K562 (cell line): ENCODE measurements around the gene ZNF124. TPM values are rescaled to one million over a fixed set of nuclear protein-coding genes. Genes with fewer than 3 reads are reported as not detected.
"Not testable (repeated sequence)": the region's sequence is repeated elsewhere in the genome, so short reads cannot be mapped to it uniquely, and the experiment has no call there.

Experiments
- ATAC-seq: fragments of 200-7000 bp; cut with Tn5 transposase; 3 replicates; pipeline ENCODE4 v1.9.1; 2020; ENCODE audit warnings: moderate library complexity
- BruUV-seq: library from RNA; stranded (reverse); fragments of 400-500 nt; replicated peaks from 2 replicates; lab custom pipeline; 2021; lab: Mats Ljungman, UMichigan
- CTCF ChIA-PET: fragments of 300-600 bp; formaldehyde crosslinking; extraction: SDS; loops from one replicate; lab custom pipeline; 2021; ENCODE audit warnings: low intra/inter-chr PET ratio; lab: Yijun Ruan, JAX
- POLR2A ChIA-PET: fragments of 300-600, 350-650 bp; sonication (Branson Sonifier 250); formaldehyde crosslinking; extraction: SDS; loops from one replicate; lab custom pipeline; 2021; ENCODE audit warnings: antibody characterized with exemption, inconsistent platforms; lab: Yijun Ruan, JAX
- DNase-seq, 4 experiments: peaks; one replicate each; pipeline versions ENCODE4 v3.0.0 to v3.0.0-alpha.2; 2011 to 2018; ENCODE audit warnings: low spot score in 3 of 4, mixed read lengths in 3 of 4; ENCODE audit errors: extremely low read depth in 1 of 4
- FAIRE-seq: peaks from 2 replicates; lab custom pipeline; 2011; peaks lifted over from hg19 to GRCh38; lab: Jason Lieb, UNC
- H2AFZ ChIP-seq: 2 replicates; pipeline ENCODE4 v1.6.0; 2011; ENCODE audit warnings: low read depth, low read length, control low read depth, inconsistent platforms
- H3K27ac ChIP-seq: fragments of 200-600 bp; 3 replicates; pipeline ENCODE4 v1.8.0; 2011; ENCODE audit warnings: low read depth, mild to moderate bottlenecking, control low read depth, inconsistent platforms, low read length, moderate library complexity, mixed read lengths; ENCODE audit errors: extremely low read depth
- H3K27me3 ChIP-seq, 2 experiments: fragments of 300-600 bp in 1 of 2; 2 replicates in 1 of 2; 3 replicates in 1 of 2; pipeline versions ENCODE4 v1.6.0 to v1.8.0; 2011; ENCODE audit warnings: inconsistent platforms in 2 of 2, low read length in 2 of 2, mild to moderate bottlenecking in 1 of 2, mixed read lengths in 1 of 2, moderate library complexity in 1 of 2; ENCODE audit not compliant: control insufficient read depth in 2 of 2, insufficient read depth in 2 of 2
- H3K36me3 ChIP-seq: fragments of 300-600 bp; 3 replicates; pipeline ENCODE4 v1.8.0; 2011; ENCODE audit warnings: mild to moderate bottlenecking, low read length, inconsistent platforms; ENCODE audit not compliant: control insufficient read depth, insufficient read depth
- H3K4me1 ChIP-seq, 2 experiments: fragments of 200-600 bp in 1 of 2; replicated peaks in 1 of 2; 2 replicates in 1 of 2; 3 replicates in 1 of 2; pipeline versions ENCODE4 v1.5.1 to v1.8.0; 2011; ENCODE audit warnings: inconsistent platforms in 2 of 2, low read length in 2 of 2, mild to moderate bottlenecking in 1 of 2, mixed read lengths in 1 of 2, moderate library complexity in 1 of 2; ENCODE audit not compliant: control insufficient read depth in 2 of 2, insufficient read depth in 2 of 2
- H3K4me2 ChIP-seq: 2 replicates; pipeline ENCODE4 v1.6.1; 2011; ENCODE audit warnings: low read length, control low read depth, inconsistent platforms, mixed read lengths; ENCODE audit not compliant: insufficient read depth
- H3K4me3 ChIP-seq: fragments of 200-600 bp; sonication (generic), shearing (Covaris generic); 2 replicates; pipeline ENCODE4 v1.5.1; 2016; ENCODE audit warnings: control low read depth, inconsistent platforms
- H3K79me2 ChIP-seq: fragments of 200-600 bp; 3 replicates; pipeline ENCODE4 v1.8.0; 2011; ENCODE audit warnings: low read length, inconsistent platforms; ENCODE audit not compliant: control insufficient read depth, insufficient read depth
- H3K9ac ChIP-seq, 2 experiments: 2 replicates each; pipeline versions ENCODE4 v1.6.0 to v1.6.1; 2011; ENCODE audit warnings: low read depth in 2 of 2, low read length in 2 of 2, control low read depth in 1 of 2, inconsistent platforms in 1 of 2, mild to moderate bottlenecking in 1 of 2, mixed read lengths in 1 of 2; ENCODE audit not compliant: insufficient read depth in 1 of 2
- H3K9me1 ChIP-seq: one replicate; pipeline ENCODE4 v1.6.0; 2011; ENCODE audit warnings: inconsistent platforms, mild to moderate bottlenecking, low read length, moderate library complexity; ENCODE audit not compliant: control insufficient read depth, insufficient read depth
- H3K9me3 ChIP-seq: replicated peaks from 2 replicates; pipeline ENCODE4 v1.5.1; 2011; ENCODE audit warnings: low read depth, low read length, inconsistent platforms; ENCODE audit not compliant: control insufficient read depth, insufficient read depth
- H4K20me1 ChIP-seq: replicated peaks from 2 replicates; pipeline ENCODE4 v1.6.1; 2011; ENCODE audit warnings: low read length, inconsistent platforms, mixed read lengths; ENCODE audit not compliant: control insufficient read depth, insufficient read depth
- ARID1B ChIP-seq: fragments of 450-650 bp; IDR thresholded peaks from 2 replicates; pipeline ENCODE4 v1.6.1; 2016; ENCODE audit warnings: antibody characterized with exemption, mild to moderate bottlenecking, inconsistent platforms
- ARNT ChIP-seq, 2 experiments: fragments of 450-650 bp; IDR thresholded peaks; 2 replicates each; pipeline ENCODE4 v1.6.1; 2016; ENCODE audit warnings: mild to moderate bottlenecking in 1 of 2
- CXXC5 ChIP-seq: fragments of 250-450 bp; sonication (Bioruptor Pico); IDR thresholded peaks from 2 replicates; pipeline ENCODE4 v1.8.0; 2022; ENCODE audit warnings: inconsistent platforms, mild to moderate bottlenecking, moderate library complexity
- DPF2 ChIP-seq: fragments of 450-650 bp; IDR thresholded peaks from 2 replicates; pipeline ENCODE4 v1.6.1; 2016
- NR2C1 ChIP-seq, 2 experiments: fragments of 450-650 bp; IDR thresholded peaks; 2 replicates each; pipeline ENCODE4 v1.6.1; 2017; ENCODE audit warnings: mild to moderate bottlenecking in 2 of 2, antibody characterized with exemption in 1 of 2, inconsistent platforms in 1 of 2, missing compliant biosample characterization in 1 of 2, missing genetic modification characterization in 1 of 2
- NR2F6 ChIP-seq: fragments of 450-650 bp; formaldehyde crosslinking; IDR thresholded peaks from 2 replicates; pipeline ENCODE4 v1.4.0; 2020; ENCODE audit warnings: mild to moderate bottlenecking
- NR4A1 ChIP-seq, 2 experiments: fragments of 250-450 bp in 1 of 2; fragments of 450-650 bp in 1 of 2; sonication (Bioruptor Pico) in 1 of 2; IDR thresholded peaks; 2 replicates each; pipeline versions ENCODE4 v1.4.0 to v1.6.1; 2016 to 2020; ENCODE audit warnings: mild to moderate bottlenecking in 2 of 2, missing compliant biosample characterization in 1 of 2, missing genetic modification characterization in 1 of 2, moderate library complexity in 1 of 2
- PYGO2 ChIP-seq: fragments of 450-650 bp; IDR thresholded peaks from 2 replicates; pipeline ENCODE4 v1.6.1; 2016; ENCODE audit warnings: mild to moderate bottlenecking, missing genetic modification characterization, moderate library complexity, missing compliant biosample characterization
- SMARCA4 ChIP-seq: fragments of 450-650 bp; IDR thresholded peaks from 2 replicates; pipeline ENCODE4 v1.6.1; 2016
- SMARCE1 ChIP-seq: fragments of 450-650 bp; IDR thresholded peaks from 2 replicates; pipeline ENCODE4 v1.7.1; 2016; ENCODE audit warnings: mild to moderate bottlenecking
- ZBTB40 ChIP-seq, 2 experiments: fragments of 450-650 bp in 1 of 2; sonication (generic) in 1 of 2; formaldehyde crosslinking in 1 of 2; IDR thresholded peaks; 2 replicates each; pipeline versions ENCODE4 v1.7.1 to v1.9.0; 2016 to 2022; ENCODE audit warnings: inconsistent platforms in 1 of 2, mild to moderate bottlenecking in 1 of 2, missing genetic modification reagents in 1 of 2
- WGBS: fragments of 100-300 bp; shearing (Covaris generic); methylation state at CpG from one replicate; pipeline ENCODE4 v1.1.6; 2016; ENCODE audit warnings: low coverage, mixed read lengths; ENCODE audit not compliant: insufficient coverage; ENCODE audit errors: missing lambda C conversion rate; 5-methylcytosine and 5-hydroxymethylcytosine counted together
- in situ Hi-C: fragments of 300-500 bp; cut with MboI; formaldehyde crosslinking; loops from 4 replicates; pipeline ENCODE4 v1.15.0; 2018; ENCODE audit warnings: inconsistent platforms, mixed read lengths
- intact Hi-C: fragments of 100-400 bp; cut with micrococcal nuclease; formaldehyde crosslinking; loops from 2 replicates; pipeline ENCODE4 v1.14.2; 2022
- polyA plus RNA-seq, 8 experiments: library from polyadenylated mRNA; depleted of rRNA in 4 of 8; stranded (reverse) in 5 of 8; unstranded in 3 of 8; fragments of >200 nt; fragmentation: Nextera tagmentation in 2 of 8; fragmentation: Illumina TruSeq in 1 of 8; extraction: Ambion mirVana in 2 of 8; extraction: Trizol in 1 of 8; gene quantifications; 2 replicates each; pipeline versions ENCODE4 v1.2.1 to v1.2.3, GENCODE V29; 2011 to 2014; ENCODE audit warnings: inconsistent platforms in 1 of 8, missing spikeins in 1 of 8
- total RNA-seq, 7 experiments: library from RNA; depleted of rRNA in 6 of 7; stranded (reverse); fragments of >200 nt in 6 of 7; fragmentation: Illumina TruSeq in 2 of 7; extraction: Trizol in 2 of 7; gene quantifications; 2 replicates each; pipeline versions ENCODE4 v1.2.1 to v1.2.3, GENCODE V29; 2011 to 2021; ENCODE audit warnings: low replicate concordance in 1 of 7

ZNF124 gene
- total and polyA plus RNA-seq, 9 of the 15 experiments (the other 6 are each of a cell fraction or from before 2014, with no cell fraction given) = 7.6 to 71.5 (median 20.2) TPM

GRCh38 chr1:247127519-247128282 lies 44.1 kb downstream of the ZNF124 start (continued):
- TF ChIP-seq NR2C1 (IDR thresholded peaks at IDR 0.05) = peak; percentile 88
- peak; percentile 92 for TF ChIP-seq NR2C1 (tag; IDR thresholded peaks at IDR 0.05)
- TF ChIP-seq CXXC5 = peak; percentile 60
- TF ChIP-seq PYGO2 = 0 out of 2 replicates have a peak, but pooled peaks have one; percentile 32
- TF ChIP-seq ARID1B = peak; percentile 87
- TF ChIP-seq ZBTB40 (IDR thresholded peaks at IDR 0.05) = 0 out of 2 replicates have a peak, but pooled peaks have one; percentile 11
- TF ChIP-seq ZBTB40, NR4A1 (CRISPR knock-in tag; IDR thresholded peaks at IDR 0.05): not testable (repeated sequence)
- peak; percentile 63; the same call in 1 of the 2 replicates for TF ChIP-seq SMARCA4
- 0 out of 2 replicates have a peak, but pooled peaks have one; percentile 45 for TF ChIP-seq NR2F6 (CRISPR knock-in tag)
- TF ChIP-seq NR4A1 (tag; IDR thresholded peaks at IDR 0.05) = peak; percentile 47; the same call in 1 of the 2 replicates
- TF ChIP-seq SMARCE1 = peak; percentile 61; the same call in 1 of the 2 replicates
- TF ChIP-seq DPF2 = peak; percentile 73
- TF ChIP-seq ARNT (IDR thresholded peaks at IDR 0.05) = peak; percentile 70; a peak in 2 of 4 replicates

GRCh38 chr1:247126601-247127000 lies 45.2 kb downstream of the ZNF124 start:
- in situ Hi-C loops = loop anchor here (5.0 kb wide), 1 partner anchor 46 kb away; the partner anchor contains the start of gene ZNF124
- H3K9me3 ChIP-seq = peaks cover 10% of the 10 kb centered on the region
- POLR2A ChIA-PET, intact Hi-C loops, H3K4me1 ChIP-seq, H3K9ac ChIP-seq, H3K4me2 ChIP-seq, H3K27me3 ChIP-seq, H3K9me1 ChIP-seq, H3K79me2 ChIP-seq, H4K20me1 ChIP-seq, BruUV-seq, H3K4me3 ChIP-seq, H3K36me3 ChIP-seq, H3K27ac ChIP-seq, FAIRE-seq, H2AFZ ChIP-seq, CTCF ChIA-PET, DNase-seq: not testable (repeated sequence)
- WGBS = no CpG with 5 or more reads among the region's 46 CpGs
- ATAC-seq = peak; percentile 89
